Heart left ventricle (tissue), 16 donors: ENCODE data around the gene CATSPERD. TPM values are rescaled to one million over a fixed set of nuclear protein-coding genes. Genes with fewer than 3 reads are reported as not detected.

Source experiments
- ATAC-seq, 4 donors: fragments of 200-7000 bp; cut with Tn5 transposase; one replicate each; pipeline ENCODE4 v1.9.1; 2020 to 2022; ENCODE audit warnings: moderate library complexity in 4 of 4, mild to moderate bottlenecking in 3 of 4, moderate number of reproducible peaks in 1 of 4
- DNase-seq, 5 donors: peaks; one replicate each; pipeline ENCODE4 v3.0.0-alpha.2; 2020
- H3K27ac ChIP-seq, 12 donors: fragments of 200-600 bp; sonication (generic) in 4 of 12; one replicate each; pipeline versions ENCODE4 v1.5.0 to v1.8.0; 2016 to 2022; ENCODE audit warnings: mild to moderate bottlenecking in 2 of 12
- H3K27me3 ChIP-seq, 9 donors: fragments of 200-600 bp; sonication (generic) in 2 of 9; one replicate each; pipeline versions ENCODE4 v1.5.1 to v1.8.0; 2016 to 2022; ENCODE audit warnings: mild to moderate bottlenecking in 3 of 9
- H3K36me3 ChIP-seq, 9 donors: fragments of 200-600 bp; sonication (generic) in 2 of 9; one replicate each; pipeline versions ENCODE4 v1.5.0 to v1.8.0; 2018 to 2022; ENCODE audit warnings: mild to moderate bottlenecking in 2 of 9
- H3K4me1 ChIP-seq, 12 donors: fragments of 200-600 bp; sonication (generic) in 4 of 12; one replicate each; pipeline versions ENCODE4 v1.5.0 to v1.8.0; 2016 to 2022; ENCODE audit warnings: mild to moderate bottlenecking in 3 of 12
- H3K4me3 ChIP-seq, 12 donors: fragments of 200-600 bp; sonication (generic) in 4 of 12; one replicate each; pipeline versions ENCODE4 v1.5.0 to v1.8.0; 2017 to 2022; ENCODE audit warnings: mild to moderate bottlenecking in 9 of 12, moderate library complexity in 4 of 12
- H3K9me3 ChIP-seq, 12 donors: fragments of 200-600 bp; sonication (generic) in 4 of 12; one replicate each; pipeline versions ENCODE4 v1.5.0 to v1.8.0; 2016 to 2022; ENCODE audit warnings: mild to moderate bottlenecking in 1 of 12
- POLR2A ChIP-seq, 2 donors: fragments of 450-650 bp; IDR thresholded peaks; one replicate each; pipeline ENCODE4 v1.6.1; 2017; ENCODE audit warnings: antibody characterized with exemption in 2 of 2, mild to moderate bottlenecking in 2 of 2, moderate library complexity in 2 of 2
- WGBS, 4 donors: extraction: QIAGEN DNeasy Blood & Tissue Kit in 2 of 4; methylation state at CpG; one replicate each; pipeline versions ENCODE4 v1.1.5 to v1.1.7; 2013 to 2018; 5-methylcytosine and 5-hydroxymethylcytosine counted together
- intact Hi-C, 10 donors: fragments of 100-400 bp; cut with DNase I; formaldehyde crosslinking; loops; one replicate each; pipeline versions ENCODE4 v1.11.1 to v1.14.2; 2022
- polyA plus RNA-seq, 2 donors: library from polyadenylated mRNA; stranded (reverse); fragments of 200-250 nt; gene quantifications; one replicate each; pipeline ENCODE4 v1.2.3, GENCODE V29; 2013
- total RNA-seq, 9 donors: library from RNA; depleted of rRNA in 2 of 9; stranded (reverse); fragments of >200 nt in 2 of 9; fragmentation: NEBNext Ultra II Directional in 3 of 9; extraction: Animal tissue kit (Norgen Biotek cat#: 25700) in 3 of 9; gene quantifications; one replicate each; pipeline versions ENCODE4 v1.1.0 to v1.2.4, GENCODE V29; 2016 to 2023
- TF ChIP-seq, protein P1 (sequence below), 12 donors: fragments of 200-600 bp; sonication (generic) in 4 of 12; IDR thresholded peaks; one replicate each; pipeline versions ENCODE4 v1.5.0 to v1.8.0; 2018 to 2022; ENCODE audit warnings: antibody characterized with exemption in 12 of 12, mild to moderate bottlenecking in 5 of 12
- donor health status: ischemic (EF 13 %, LVEDD 7.1; RV severe dilation, severe dysfunction).
- donor health status: healthy with polysubstance abuse.
- donor health status: DM: no; HTN: yes; CAD: no.
- donor health status: DM: no; HTN: no; CAD: no.
- donor health status: ischemic (EF 25% LVEDD 6.9; RV normal size, moderate dysfunction).
- donor health status: ischemic (EF 25% LVEDD 5.7; RV mildly dilated, moderate dysfunction).
- donor health status: healthy.
- donor health status: DM: yes; HTN: yes; CAD: no.
- donor health status: ischemic (EF 35%, LVEDD 5.7; RV mildly dilated, moderate dysfunction).
- donor health status: nonischemic (EF 11% LVEDD 7.7; RV severe dilation, severe dysfunction).
- donor health status: DM: yes; HTN: yes; CAD: no.
- donor health status: PGD.
- donor health status: ischemic (EF 29% LVEDD 5.4; RV normal size, mild dysfunction).
- donor health status: nonischemic (EF 23%, LVEDD 6.1; RV moderate dilation, normal function).

CATSPERD gene
- total and polyA plus RNA-seq, 11 donors, result not detected

DNA sequence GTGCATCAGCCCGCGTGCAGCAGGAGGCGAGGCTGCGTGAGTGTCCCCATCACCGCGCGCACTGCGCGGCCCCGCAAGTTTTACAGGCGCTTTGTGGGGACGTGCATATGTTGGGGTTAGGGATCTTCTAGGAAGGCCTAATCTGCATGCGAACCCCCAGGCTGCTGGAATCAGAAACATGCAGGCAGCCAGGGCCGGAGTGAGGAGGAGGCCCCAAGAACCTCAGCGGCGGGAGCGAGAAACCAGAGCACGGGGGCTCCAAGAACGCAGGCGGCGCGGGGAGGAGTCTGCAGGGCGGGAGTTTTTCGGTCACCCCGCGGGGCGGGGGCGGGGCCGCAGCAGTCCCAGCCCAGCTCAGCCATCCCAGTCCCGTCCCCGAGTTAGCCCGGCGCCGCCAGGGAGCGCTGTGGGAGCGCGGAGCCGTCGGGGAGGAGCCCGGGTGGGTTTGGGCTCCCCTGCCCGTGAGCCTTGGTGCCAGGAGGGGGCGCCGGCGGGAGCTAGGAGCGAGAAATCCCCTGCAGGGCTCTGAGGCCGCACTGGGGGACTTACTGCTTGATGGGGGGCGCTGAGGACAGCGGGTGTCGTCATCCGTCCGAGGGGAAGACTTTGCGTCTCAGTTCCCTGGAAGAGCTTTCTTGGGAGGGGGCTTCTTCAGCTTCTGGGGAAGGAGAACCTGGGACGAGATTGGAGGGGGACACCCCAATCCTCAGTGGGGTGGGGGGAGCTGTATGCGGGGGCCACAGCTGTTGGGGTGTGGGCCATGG, 83.5 kb downstream of the CATSPERD start:
- TF ChIP-seq, protein P1, sequence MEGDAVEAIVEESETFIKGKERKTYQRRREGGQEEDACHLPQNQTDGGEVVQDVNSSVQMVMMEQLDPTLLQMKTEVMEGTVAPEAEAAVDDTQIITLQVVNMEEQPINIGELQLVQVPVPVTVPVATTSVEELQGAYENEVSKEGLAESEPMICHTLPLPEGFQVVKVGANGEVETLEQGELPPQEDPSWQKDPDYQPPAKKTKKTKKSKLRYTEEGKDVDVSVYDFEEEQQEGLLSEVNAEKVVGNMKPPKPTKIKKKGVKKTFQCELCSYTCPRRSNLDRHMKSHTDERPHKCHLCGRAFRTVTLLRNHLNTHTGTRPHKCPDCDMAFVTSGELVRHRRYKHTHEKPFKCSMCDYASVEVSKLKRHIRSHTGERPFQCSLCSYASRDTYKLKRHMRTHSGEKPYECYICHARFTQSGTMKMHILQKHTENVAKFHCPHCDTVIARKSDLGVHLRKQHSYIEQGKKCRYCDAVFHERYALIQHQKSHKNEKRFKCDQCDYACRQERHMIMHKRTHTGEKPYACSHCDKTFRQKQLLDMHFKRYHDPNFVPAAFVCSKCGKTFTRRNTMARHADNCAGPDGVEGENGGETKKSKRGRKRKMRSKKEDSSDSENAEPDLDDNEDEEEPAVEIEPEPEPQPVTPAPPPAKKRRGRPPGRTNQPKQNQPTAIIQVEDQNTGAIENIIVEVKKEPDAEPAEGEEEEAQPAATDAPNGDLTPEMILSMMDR (IDR thresholded peaks at IDR 0.05), result peak; percentile 69 to 95 (median 86)
- no peak for TF ChIP-seq POLR2A (IDR thresholded peaks at IDR 0.05)
- H3K4me3 ChIP-seq, result peak overlapping the region in 10 of 12 donors; percentile 0 to 49 (median 37)
- H3K27ac ChIP-seq, result peak overlapping the region in 1 of 12 donors; percentile 76
- peaks cover 0 to 40% (median 10%) of the 10 kb centered on the region in 12 donors for H3K4me1 ChIP-seq
- no peaks in the 10 kb centered on the region for H3K36me3 ChIP-seq
- DNase-seq (peak; percentile 84 to 93 (median 85)), ATAC-seq (peak; percentile 74 to 92 (median 86))
- no peaks in the 10 kb centered on the region for H3K9me3 ChIP-seq
- WGBS, 4 donors, result 2 to 6% (median 2%) methylated on average over 18 to 54 of the region's 54 CpGs
- H3K27me3 ChIP-seq, result peaks cover 7 to 53% (median 30%) of the 10 kb centered on the region in 9 donors
- intact Hi-C loops, result loop anchor here (1.0 to 10.0 kb wide), 10 partner anchors 88 to 221 kb away; partner anchors contain the start of gene RANBP3 (in 2 of the 10)

DNA sequence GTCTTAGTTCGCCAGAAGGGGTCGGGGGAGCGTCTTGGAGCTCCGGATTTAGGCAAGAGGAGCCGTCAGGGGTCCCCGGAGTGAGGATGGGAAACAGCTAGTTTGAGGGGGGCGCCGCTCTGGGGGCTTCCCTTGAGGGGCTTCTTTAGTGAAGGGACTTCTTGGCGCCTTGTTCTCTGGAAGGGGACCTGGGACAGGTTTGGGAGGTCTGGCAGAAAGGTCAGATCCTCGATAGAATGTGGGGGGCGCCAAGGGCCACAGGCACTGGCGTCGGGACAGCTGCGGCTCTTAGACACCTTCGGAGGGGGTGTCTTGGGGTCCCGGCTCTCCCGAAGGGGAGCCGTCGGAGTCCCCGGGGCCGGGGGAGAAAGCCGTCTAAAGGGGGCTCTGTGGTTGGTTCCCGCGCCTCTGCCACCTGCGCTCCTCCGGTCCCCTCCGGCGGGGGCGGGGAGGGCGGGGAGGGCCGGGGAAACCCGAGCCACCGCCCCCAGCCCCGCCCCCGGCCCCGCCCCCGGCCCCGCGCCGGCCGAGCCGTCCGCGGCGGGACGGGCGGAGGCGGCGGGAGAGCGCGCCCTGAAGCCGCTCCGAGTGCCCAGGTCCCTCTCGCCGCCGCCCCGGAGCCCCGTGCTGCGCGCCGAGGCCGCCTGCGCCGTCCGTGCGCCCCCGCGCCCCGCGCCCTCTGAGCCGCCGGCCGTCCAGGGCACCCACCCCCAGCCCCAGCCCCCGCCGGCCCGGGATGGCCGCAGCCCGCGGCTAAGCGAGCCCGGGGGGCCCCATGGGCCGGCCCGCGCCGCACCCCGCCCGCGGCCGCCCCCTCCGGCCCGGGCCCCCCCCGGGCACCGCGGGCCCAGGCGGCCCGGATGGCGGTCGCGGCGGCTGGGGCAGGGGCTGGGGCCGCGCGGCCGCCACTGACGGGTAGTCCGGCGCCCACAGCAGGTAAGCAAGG, 84.4 kb downstream of the CATSPERD start, which contains the start of gene NRTN:
TSS of gene NRTN (plus strand) at position 552 of the 946 bp plus-strand sequence. CDS start 19,099 bp downstream, outside the sequence.
- Histone ChIP-seq H3K4me1 (peaks cover 0 to 32% (median 8%) of the 10 kb centered on the region in 12 donors), H3K27ac (peak within 1 kb of the TSS in 10 of 12 donors; percentile 43 to 86 (median 76))

DNA sequence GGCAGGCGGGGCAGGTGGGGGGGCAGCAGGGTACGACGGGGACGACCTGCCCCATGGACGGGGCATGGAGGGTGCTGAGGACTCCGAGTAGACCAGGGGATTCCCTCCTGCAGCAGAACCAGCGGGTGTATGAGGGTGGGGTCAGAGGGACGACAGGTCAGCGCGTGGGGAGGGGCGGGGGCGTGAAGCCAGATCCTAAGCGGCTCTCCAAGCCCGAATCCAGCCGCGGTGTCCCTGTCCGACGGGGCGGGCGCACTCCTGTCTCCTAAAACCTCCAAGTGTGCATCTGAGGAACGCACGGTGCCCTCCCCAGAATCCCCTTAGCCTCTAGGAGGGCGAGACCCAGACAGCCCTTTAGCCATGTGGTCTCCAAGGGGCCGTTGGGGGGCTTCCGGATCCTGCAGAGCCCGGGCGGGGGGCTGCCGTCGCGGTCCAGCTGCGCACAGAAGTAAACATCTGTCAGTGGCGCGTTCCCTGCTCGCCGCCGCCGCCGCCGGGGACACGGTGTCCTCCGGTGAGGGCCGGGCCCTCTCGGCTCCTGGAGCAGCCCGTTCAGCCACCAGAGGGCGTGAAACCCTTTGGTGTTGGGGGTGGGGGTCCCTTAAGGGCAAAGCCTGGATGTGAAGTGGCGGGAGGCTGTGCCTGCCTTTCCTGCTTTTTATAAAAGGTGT, 85.2 kb downstream of the CATSPERD start:
- 1 to 3% (median 1%) methylated on average over 25 to 46 of the region's 46 CpGs for WGBS, 4 donors
- Histone ChIP-seq H3K4me3 (peak overlapping the region in 11 of 12 donors; percentile 21 to 56 (median 40)), H3K27me3 (peaks cover 7 to 44% (median 26%) of the 10 kb centered on the region in 9 donors)

More for the DNA sequence above, 84.4 kb downstream of the CATSPERD start, which contains the start of gene NRTN:
- no peak for TF ChIP-seq POLR2A (IDR thresholded peaks at IDR 0.05)
- TF ChIP-seq, protein P1 (IDR thresholded peaks at IDR 0.05), result no peak
- Histone ChIP-seq H3K27me3 (peaks cover 7 to 52% (median 30%) of the 10 kb centered on the region in 9 donors), H3K4me3 (peak within 1 kb of the TSS; percentile 0 to 56 (median 46)), H3K36me3 (no peaks in the 10 kb centered on the region), H3K9me3 (no peaks in the 10 kb centered on the region)
- peak in 1 of 5 donors; percentile 33 for DNase-seq
- WGBS, 4 donors, result 1 to 12% (median 5%) methylated on average over 7 to 104 of the region's 107 CpGs
- intact Hi-C loops, result loop anchor here (1.0 to 10.0 kb wide), 11 partner anchors 88 to 220 kb away; partner anchors contain the start of gene RANBP3 (in 2 of the 10)
- ATAC-seq, result peak in 3 of 4 donors; percentile 19 to 62 (median 53)

More for the DNA sequence above, 85.2 kb downstream of the CATSPERD start:
- H3K9me3 ChIP-seq, result no peaks in the 10 kb centered on the region
- H3K27ac ChIP-seq, result peak overlapping the region in 10 of 12 donors; percentile 43 to 86 (median 76)
- ATAC-seq (peak; percentile 61 to 70 (median 66)), DNase-seq (peak; percentile 54 to 83 (median 73))
- no peak for TF ChIP-seq POLR2A (IDR thresholded peaks at IDR 0.05)
- TF ChIP-seq, protein P1 (IDR thresholded peaks at IDR 0.05), result peak; percentile 45 to 75 (median 60)
- intact Hi-C loops, result loop anchor here in 9 of 10 donors (2.0 to 10.0 kb wide), 9 partner anchors 21 to 219 kb away; partner anchors contain the start of gene RANBP3 (in 1 of the 9)
- H3K36me3 ChIP-seq, result no peaks in the 10 kb centered on the region
- H3K4me1 ChIP-seq, result peaks cover 0 to 30% (median 8%) of the 10 kb centered on the region in 12 donors
